COLO668 (cell line): Measurements from ENCODE around the gene IGFL4.
A peak's percentile ranks its signal among the peaks of the same experiment; 100 is the strongest.

Experiments used
- DNase-seq: peaks from one replicate; lab custom pipeline; 2025; ENCODE audit not compliant: unreplicated experiment; lab: John Stamatoyannopoulos, UW

Gene IGFL4

GRCh38 chr19:45995715-45996385, 45.0 kb downstream of the IGFL4 start:
- DNase-seq: no peak

DNA sequence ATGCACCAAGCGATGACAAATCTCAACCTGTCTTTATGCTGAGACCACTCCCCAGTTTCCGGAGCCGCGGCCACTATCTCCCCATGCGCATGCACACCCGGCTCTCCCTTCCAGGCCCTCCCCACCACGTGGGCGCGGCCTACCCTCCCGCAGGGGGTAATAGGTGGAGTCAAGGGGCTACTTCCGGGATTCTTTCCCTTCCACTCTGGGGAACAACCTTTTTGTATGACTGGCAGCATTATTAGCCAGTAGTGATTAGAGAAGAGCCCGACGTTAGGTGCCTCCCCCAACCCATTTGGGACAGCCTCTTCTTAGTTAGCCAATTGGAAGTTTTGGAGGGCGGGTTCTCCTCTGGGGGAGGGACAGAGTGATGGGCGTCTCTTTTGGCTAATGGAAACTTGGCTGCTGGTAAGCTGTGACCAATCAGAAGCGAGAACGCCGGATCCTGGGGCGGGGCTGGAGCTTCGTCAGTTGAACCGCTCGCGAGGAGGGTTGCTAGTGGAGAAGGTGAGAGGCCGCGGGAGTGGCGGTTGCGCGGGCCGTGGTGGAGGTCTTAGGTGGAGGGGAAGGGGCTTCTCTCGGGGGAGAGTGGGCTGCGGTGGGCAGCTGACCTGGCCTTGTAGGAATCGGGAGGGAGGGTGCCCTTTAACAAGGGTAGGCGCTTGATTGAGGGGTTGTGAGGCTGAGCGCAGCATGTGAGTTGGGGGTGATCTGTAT, 45.6 kb downstream of the IGFL4 start, which contains the start of gene CCDC61:
TSS of gene CCDC61 (plus strand) at position 470 of the 717 bp plus-strand sequence. CDS start 7,552 bp downstream, outside the sequence.
- peak; percentile 98 for DNase-seq

- no peak for DNase-seq
Observed at GRCh38 chr19:45994456-45994997, 46.3 kb downstream of the IGFL4 start.

DNA sequence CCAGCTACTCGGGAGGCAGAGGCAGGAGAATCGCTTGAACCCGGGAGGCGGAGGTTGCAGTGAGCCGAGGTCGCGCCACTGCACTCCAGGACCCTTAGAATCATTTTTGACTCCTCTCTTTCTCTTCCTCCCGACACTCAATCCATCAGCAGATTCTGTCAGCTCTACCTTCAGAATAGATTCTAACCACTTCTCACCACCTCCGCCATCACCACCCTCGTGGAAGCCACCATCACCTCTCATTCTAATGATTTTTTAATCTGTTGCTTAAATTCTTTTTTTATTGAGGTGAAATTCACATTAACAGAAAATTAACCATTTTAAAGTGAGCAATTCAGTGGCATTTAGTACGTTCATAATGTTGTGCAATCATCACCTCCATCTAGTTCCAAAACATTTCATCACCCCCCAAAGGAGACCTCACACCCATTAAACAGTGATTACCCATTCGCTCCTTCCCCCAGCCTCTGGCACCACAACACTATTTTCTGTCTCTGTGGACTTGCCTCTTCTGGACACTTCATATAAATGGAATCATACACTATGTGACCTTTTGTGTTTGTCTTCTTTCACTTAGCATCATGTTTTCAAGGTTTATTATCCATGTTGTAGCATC, 50.6 kb downstream of the IGFL4 start:
- no peak for DNase-seq
